Spinal cord (tissue), 10 donors: Measurements from ENCODE around the gene FGFBP2. TPM values are rescaled to one million over a fixed set of nuclear protein-coding genes. Genes with fewer than 3 reads are reported as not detected.

Experiments
- DNase-seq, 6 donors: peaks; one replicate each; pipeline versions ENCODE4 v3.0.0 to v3.0.0-alpha.2; 2013 to 2015; ENCODE audit warnings: low spot score in 6 of 6, low read depth in 4 of 6
- H3K27ac ChIP-seq: one replicate; pipeline ENCODE4 v1.5.1; 2013; ENCODE audit warnings: low read depth, low read length, control low read depth
- H3K27me3 ChIP-seq: one replicate; pipeline ENCODE4 v1.6.1; 2013; ENCODE audit warnings: low read length; ENCODE audit not compliant: control insufficient read depth, insufficient read depth
- H3K36me3 ChIP-seq: one replicate; pipeline ENCODE4 v1.6.1; 2013; ENCODE audit warnings: low read length; ENCODE audit not compliant: control insufficient read depth, insufficient read depth
- H3K4me1 ChIP-seq: one replicate; pipeline ENCODE4 v1.6.1; 2013; ENCODE audit warnings: low read length; ENCODE audit not compliant: control insufficient read depth, insufficient read depth
- H3K4me3 ChIP-seq: one replicate; pipeline ENCODE4 v1.5.1; 2013; ENCODE audit warnings: low read depth, low read length, control low read depth
- H3K9me3 ChIP-seq: one replicate; pipeline ENCODE4 v1.6.1; 2013; ENCODE audit warnings: low read length; ENCODE audit not compliant: control insufficient read depth, insufficient read depth
- WGBS: methylation state at CpG from one replicate; pipeline ENCODE4 v1.1.5; 2013; ENCODE audit warnings: missing lambda C conversion rate; ENCODE audit not compliant: insufficient coverage; 5-methylcytosine and 5-hydroxymethylcytosine counted together
- polyA plus RNA-seq, 2 donors: library from polyadenylated mRNA; unstranded; fragments of 120-200 nt; gene quantifications; one replicate each; pipeline ENCODE4 v1.2.1, GENCODE V29; 2013; ENCODE audit not compliant: insufficient read length in 2 of 2
- total RNA-seq, 2 donors: library from RNA; depleted of rRNA in 1 of 2; stranded (reverse); fragments of 120-200 nt in 1 of 2; fragments of >200 nt in 1 of 2; gene quantifications; one replicate each; pipeline versions ENCODE4 v1.2.3 to v1.2.4, GENCODE V29; 2013 to 2014
- donor health status: healthy.

The FGFBP2 gene
- total and polyA plus RNA-seq, 4 donors = 0.44 to 1.2 (median 0.86) TPM

- H3K9me3 ChIP-seq = peaks cover 2% of the 10 kb centered on the region
- H3K36me3 ChIP-seq = peaks cover 3% of the 10 kb centered on the region
- H3K27ac ChIP-seq = no peak overlapping the region
- H3K4me1 ChIP-seq = no peaks in the 10 kb centered on the region
- no peak overlapping the region for H3K4me3 ChIP-seq
- DNase-seq = no peak
- 99% methylated on average over 8 of the region's 9 CpGs for WGBS
- H3K27me3 ChIP-seq = no peaks in the 10 kb centered on the region
Measured at GRCh38 chr4:15971068-15971801, 8.3 kb upstream of the FGFBP2 start.

DNA sequence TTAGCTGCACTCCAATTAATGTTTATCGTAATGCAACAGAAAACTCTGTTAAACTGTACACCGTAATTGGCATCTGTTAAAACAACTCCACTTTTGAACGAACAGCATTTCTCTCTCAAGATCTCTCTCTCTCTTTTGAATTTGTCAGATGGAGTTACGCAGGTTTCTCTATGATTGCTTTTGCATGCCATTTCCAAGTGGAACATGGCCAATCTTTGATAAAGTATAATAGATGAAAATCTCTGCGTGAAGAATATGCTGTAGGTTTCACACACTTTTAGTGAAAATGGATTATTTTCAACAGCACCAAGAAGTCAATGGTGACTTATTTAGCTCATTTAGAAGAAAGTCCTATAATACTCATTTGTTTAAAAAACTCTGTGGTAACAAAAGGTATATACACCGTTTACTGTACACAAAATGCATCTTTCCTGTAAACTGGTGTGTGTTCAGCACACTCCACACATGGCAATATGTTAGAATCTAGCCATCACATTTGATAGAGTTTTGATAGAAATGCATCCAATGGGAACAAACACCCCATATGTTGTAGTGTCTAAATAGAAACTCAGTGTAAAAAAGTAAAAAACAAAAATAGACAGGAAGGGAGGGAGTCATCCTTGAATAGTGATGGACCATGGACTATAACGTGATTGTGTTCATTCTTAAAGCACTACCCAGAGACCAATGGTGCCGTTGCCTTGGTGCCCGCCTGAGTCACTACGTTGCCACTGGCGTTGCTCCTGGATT, 5.8 kb upstream of the FGFBP2 start:
- Histone ChIP-seq H3K27me3 (no peaks in the 10 kb centered on the region), H3K4me1 (no peaks in the 10 kb centered on the region), H3K36me3 (no peaks in the 10 kb centered on the region), H3K27ac (no peak overlapping the region), H3K4me3 (no peak overlapping the region), H3K9me3 (peaks cover 4% of the 10 kb centered on the region)
- WGBS = 95% methylated on average over 4 of the region's 11 CpGs
- DNase-seq = peak in 1 of 6 donors; percentile 66

GRCh38 chr4:15965325-15965724, 2.4 kb upstream of the FGFBP2 start:
- Histone ChIP-seq H3K27me3 (no peaks in the 10 kb centered on the region), H3K4me1 (peaks cover 12% of the 10 kb centered on the region), H3K36me3 (no peaks in the 10 kb centered on the region), H3K4me3 (no peak overlapping the region), H3K9me3 (peaks cover 4% of the 10 kb centered on the region), H3K27ac (no peak overlapping the region)
- DNase-seq = no peak
- 86% methylated on average over 5 of the region's 5 CpGs for WGBS

DNA sequence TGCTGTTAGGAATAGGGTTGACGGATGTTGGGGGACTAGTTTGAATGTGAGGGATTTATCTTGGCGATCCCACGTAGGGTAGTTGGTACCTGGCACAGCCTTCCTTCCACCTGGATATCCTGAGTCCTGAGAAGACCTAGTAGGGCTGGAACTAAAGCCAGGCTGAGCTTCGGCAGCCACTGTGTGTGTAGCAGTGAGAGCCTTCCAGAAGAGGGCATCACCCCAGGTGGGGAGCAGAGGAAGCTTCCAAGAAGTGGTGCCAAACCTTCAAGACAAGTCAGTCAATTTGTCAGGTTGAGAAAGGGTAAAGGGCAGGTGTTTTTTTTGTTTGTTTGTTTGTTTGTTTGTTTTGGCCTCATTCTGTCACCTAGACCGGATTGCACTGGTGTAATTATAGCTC, 1.2 kb upstream of the FGFBP2 start:
- no peak overlapping the region for H3K27ac ChIP-seq
- H3K4me1 ChIP-seq = peaks cover 12% of the 10 kb centered on the region
- H3K36me3 ChIP-seq = no peaks in the 10 kb centered on the region
- no peak for DNase-seq
- no peak overlapping the region for H3K4me3 ChIP-seq
- no peaks in the 10 kb centered on the region for H3K27me3 ChIP-seq
- WGBS = 97% methylated on average over 3 of the region's 5 CpGs
- H3K9me3 ChIP-seq = peaks cover 4% of the 10 kb centered on the region

- peaks cover 12% of the 10 kb centered on the region for H3K4me1 ChIP-seq
- no peak for DNase-seq
- 57% methylated on average over 2 of the region's 4 CpGs for WGBS
- no peak overlapping the region for H3K4me3 ChIP-seq
- no peak overlapping the region for H3K27ac ChIP-seq
- H3K27me3 ChIP-seq = no peaks in the 10 kb centered on the region
- no peaks in the 10 kb centered on the region for H3K36me3 ChIP-seq
- peaks cover 4% of the 10 kb centered on the region for H3K9me3 ChIP-seq
Measured at GRCh38 chr4:15963576-15963975, 601 bp upstream of the FGFBP2 start.

- Histone ChIP-seq H3K27me3 (no peaks in the 10 kb centered on the region), H3K9me3 (peaks cover 4% of the 10 kb centered on the region), H3K4me3 (no peak overlapping the region), H3K4me1 (peaks cover 12% of the 10 kb centered on the region), H3K36me3 (no peaks in the 10 kb centered on the region), H3K27ac (no peak overlapping the region)
- no peak for DNase-seq
- WGBS = 84% methylated on average over 8 of the region's 16 CpGs
Measured at GRCh38 chr4:15961781-15962510, 1.0 kb downstream of the FGFBP2 start.

DNA sequence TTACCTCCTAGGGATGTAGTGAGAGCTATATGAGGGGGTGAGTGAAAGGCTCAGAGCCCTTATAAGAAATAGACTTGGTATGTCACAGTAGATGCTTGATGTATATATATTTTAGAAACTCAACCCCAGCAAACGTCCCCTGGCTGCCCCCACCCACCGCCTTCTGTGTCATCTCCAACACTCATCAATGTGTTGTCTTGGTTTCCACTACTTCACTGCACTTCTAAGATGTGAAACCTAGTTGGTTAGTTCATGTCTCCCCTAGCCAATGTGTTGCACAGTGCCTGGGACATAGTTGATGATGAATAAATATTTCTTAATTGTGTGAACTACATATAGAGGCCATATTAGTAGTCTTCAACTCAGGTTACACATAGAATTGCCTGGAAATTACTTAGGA, 4.4 kb downstream of the FGFBP2 start:
- Histone ChIP-seq H3K4me3 (no peak overlapping the region), H3K36me3 (no peaks in the 10 kb centered on the region), H3K27ac (no peak overlapping the region), H3K27me3 (no peaks in the 10 kb centered on the region), H3K9me3 (no peaks in the 10 kb centered on the region), H3K4me1 (peaks cover 11% of the 10 kb centered on the region)
- DNase-seq = no peak
- no CpG with 5 or more reads among the region's 2 CpGs for WGBS

DNA sequence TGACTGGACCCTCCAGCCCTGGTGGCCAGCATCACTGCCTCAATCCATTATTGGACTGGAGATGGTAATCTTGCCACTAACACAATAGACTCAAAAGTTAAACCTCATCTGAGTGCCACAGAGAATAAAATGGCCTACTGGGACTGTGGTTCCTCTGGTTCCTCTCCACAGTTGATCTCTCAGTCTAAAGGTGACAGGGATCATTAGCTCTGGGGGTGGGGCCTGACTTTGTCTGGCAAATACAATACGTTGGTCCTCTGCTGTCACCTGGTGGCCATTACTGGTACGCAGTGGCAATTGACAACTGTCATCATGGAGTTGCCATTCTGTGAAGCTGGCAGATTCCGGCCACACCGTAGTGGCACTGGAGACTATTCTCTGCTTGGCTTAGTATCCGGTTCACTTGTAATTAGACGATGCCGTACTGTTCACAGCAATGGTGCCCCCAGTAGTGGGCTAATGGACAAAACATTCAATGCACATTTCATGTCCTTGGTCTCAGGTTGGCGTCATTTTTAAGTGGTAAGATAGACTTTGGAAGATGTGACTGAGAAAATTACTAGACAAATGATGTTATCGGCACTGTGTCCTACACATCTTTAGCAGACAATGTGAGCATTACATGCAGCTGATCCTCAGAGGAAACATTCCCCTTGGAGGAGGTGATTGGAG, 6.7 kb downstream of the FGFBP2 start:
- no peaks in the 10 kb centered on the region for H3K27me3 ChIP-seq
- no peak overlapping the region for H3K27ac ChIP-seq
- 59% methylated on average over 7 of the region's 9 CpGs for WGBS
- no peaks in the 10 kb centered on the region for H3K36me3 ChIP-seq
- no peak overlapping the region for H3K4me3 ChIP-seq
- peak in 4 of 6 donors; percentile 2 to 54 (median 29) for DNase-seq
- no peaks in the 10 kb centered on the region for H3K4me1 ChIP-seq
- no peaks in the 10 kb centered on the region for H3K9me3 ChIP-seq

DNA sequence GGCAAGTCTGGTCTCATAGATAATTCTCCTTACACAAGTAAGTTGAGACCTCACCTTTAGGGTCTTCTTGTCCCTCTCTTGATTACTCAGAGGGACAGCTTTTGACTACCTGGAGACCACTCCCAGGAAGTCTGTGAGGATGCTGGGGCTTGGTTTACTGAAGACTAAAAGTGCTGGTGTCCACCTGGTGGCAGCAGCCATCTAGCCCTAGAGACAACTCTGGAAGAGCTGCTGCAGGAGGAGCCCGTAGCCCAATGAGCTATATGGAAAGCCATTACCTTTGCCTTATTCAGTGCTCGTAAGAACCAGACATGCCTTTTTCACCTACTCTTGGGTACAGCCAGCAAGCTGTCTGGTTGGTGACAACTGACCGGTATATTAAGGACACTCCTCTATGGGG, 7.3 kb downstream of the FGFBP2 start:
- WGBS = 75% methylated on average over 2 of the region's 3 CpGs
- no peaks in the 10 kb centered on the region for H3K4me1 ChIP-seq
- no peak overlapping the region for H3K27ac ChIP-seq
- no peak overlapping the region for H3K4me3 ChIP-seq
- H3K36me3 ChIP-seq = no peaks in the 10 kb centered on the region
- H3K27me3 ChIP-seq = no peaks in the 10 kb centered on the region
- no peaks in the 10 kb centered on the region for H3K9me3 ChIP-seq
- no peak for DNase-seq
